Cardiac fibroblast (primary cell): ENCODE results near the gene THSD4.

ENCODE experiments used
- DNase-seq, 2 donors: peaks; one replicate each; pipeline versions ENCODE4 v3.0.0 to v3.0.0-alpha.2; 2010; ENCODE audit warnings: low read depth in 2 of 2
- H3K4me3 ChIP-seq, 2 donors: replicated peaks in 1 of 2; 1 replicate in 1 of 2; 2 replicates in 1 of 2; pipeline ENCODE4 v1.5.1; 2011; ENCODE audit warnings: low read depth in 2 of 2, low read length in 2 of 2, mild to moderate bottlenecking in 2 of 2, moderate library complexity in 1 of 2
- TF ChIP-seq, protein P1 (sequence below): IDR thresholded peaks from one replicate; pipeline ENCODE4 v1.5.1; 2011; ENCODE audit warnings: low read depth, mild to moderate bottlenecking, low read length, inconsistent platforms

The THSD4 gene

DNA sequence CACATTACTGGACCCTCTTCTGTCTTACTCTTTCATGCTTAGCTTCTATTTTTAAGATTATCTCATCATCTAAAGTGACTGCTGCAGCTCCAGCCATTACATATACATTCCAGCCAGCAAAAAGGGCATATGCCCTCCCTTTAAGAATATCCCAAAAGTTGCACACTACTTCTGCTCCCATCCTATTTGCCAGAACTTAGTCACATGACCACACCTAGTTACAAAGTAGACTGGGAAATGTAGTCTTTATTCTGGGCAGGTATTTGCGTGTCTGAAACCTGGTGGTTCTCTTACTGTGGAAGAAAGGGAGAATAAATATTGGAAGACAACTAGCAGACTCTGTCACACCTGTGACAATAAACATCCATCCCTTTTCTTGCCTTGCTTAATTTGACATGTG is 353.4 kb downstream of the THSD4 start:
- H3K4me3 ChIP-seq = no peak overlapping the region
- no peak for DNase-seq
- TF ChIP-seq, protein P1, sequence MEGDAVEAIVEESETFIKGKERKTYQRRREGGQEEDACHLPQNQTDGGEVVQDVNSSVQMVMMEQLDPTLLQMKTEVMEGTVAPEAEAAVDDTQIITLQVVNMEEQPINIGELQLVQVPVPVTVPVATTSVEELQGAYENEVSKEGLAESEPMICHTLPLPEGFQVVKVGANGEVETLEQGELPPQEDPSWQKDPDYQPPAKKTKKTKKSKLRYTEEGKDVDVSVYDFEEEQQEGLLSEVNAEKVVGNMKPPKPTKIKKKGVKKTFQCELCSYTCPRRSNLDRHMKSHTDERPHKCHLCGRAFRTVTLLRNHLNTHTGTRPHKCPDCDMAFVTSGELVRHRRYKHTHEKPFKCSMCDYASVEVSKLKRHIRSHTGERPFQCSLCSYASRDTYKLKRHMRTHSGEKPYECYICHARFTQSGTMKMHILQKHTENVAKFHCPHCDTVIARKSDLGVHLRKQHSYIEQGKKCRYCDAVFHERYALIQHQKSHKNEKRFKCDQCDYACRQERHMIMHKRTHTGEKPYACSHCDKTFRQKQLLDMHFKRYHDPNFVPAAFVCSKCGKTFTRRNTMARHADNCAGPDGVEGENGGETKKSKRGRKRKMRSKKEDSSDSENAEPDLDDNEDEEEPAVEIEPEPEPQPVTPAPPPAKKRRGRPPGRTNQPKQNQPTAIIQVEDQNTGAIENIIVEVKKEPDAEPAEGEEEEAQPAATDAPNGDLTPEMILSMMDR = no peak

DNA sequence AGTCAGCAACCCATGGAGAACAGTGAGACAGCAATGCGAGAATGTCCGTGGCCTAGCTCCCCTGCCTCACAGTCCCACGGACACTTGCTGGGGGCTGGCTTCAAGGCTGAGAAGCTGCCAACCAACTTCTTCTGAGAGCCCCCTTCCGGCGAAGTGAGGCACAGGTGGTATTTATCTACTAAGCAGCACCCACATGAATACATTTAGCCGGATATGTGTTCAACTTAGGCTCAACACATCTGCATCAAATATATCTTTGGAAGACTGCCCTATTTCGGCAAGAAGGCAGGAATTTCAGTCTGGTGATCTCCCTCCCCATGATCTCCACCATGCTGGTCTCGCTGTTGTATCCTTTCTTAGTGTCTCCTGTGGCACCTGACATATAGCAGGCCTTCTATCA is 354.1 kb downstream of the THSD4 start:
- no peak for DNase-seq
- TF ChIP-seq, protein P1 = no peak
- H3K4me3 ChIP-seq = no peak overlapping the region

DNA sequence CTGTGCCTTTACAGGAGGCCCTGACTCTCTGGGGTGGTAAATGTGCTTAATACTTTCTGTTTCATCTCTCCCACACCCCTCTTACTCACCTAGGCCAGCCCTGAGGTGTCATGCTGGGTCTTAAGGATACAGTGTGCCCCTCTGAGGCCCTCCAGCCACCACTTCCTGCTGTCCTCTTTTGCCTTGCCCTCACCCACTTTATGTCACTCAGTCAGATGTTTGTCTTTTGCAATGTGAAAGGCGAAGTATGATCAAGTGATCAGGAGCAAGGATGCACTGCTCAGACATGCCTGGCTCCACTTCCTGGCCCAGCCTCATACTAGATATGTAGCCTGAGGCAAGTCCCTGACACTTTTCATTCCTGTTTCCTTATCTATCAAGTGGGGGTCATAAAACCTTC is 356.1 kb downstream of the THSD4 start:
- DNase-seq = no peak
- no peak overlapping the region for H3K4me3 ChIP-seq
- TF ChIP-seq, protein P1 = no peak

DNA sequence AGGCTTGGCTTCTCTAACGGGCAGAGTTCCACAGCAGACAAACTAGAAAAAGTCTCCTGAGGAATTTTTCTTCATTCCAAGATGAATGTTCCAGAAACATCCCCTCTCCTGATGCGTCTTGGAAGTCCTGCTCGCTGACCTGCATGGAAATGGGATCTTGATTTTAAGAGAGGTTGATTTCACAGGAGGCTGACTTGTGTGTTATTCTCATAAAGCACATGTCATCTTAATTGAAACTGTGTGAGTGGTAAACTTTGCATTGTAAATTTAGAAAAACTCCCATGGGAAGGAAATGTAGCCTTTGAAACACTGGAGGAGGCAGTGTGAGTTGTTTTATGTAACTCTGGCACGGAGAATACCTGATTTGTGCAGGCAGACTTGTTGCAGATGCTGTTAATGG is 357.3 kb downstream of the THSD4 start:
- no peak overlapping the region for H3K4me3 ChIP-seq
- TF ChIP-seq, protein P1 = no peak
- DNase-seq = no peak

DNA sequence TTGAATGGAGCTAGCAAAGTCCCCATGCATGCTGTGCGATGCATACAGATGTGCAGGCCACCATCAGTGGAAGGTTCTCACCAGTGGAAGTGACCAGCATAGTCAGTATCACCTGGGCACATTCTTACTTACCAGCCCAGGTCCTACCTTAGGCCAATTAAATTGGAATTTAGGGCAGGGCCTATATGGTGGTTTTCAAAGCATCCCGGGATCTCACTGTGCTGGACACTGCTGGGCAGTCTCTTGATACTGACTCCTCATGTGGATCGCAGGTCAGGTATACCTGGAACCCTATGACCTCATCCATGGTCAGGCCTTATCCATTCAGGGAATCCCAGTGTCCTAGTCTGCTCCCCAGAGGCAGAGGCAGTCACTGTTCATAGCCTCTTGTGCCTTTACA is 358.5 kb downstream of the THSD4 start:
- TF ChIP-seq, protein P1 = no peak
- H3K4me3 ChIP-seq = no peak overlapping the region

DNA sequence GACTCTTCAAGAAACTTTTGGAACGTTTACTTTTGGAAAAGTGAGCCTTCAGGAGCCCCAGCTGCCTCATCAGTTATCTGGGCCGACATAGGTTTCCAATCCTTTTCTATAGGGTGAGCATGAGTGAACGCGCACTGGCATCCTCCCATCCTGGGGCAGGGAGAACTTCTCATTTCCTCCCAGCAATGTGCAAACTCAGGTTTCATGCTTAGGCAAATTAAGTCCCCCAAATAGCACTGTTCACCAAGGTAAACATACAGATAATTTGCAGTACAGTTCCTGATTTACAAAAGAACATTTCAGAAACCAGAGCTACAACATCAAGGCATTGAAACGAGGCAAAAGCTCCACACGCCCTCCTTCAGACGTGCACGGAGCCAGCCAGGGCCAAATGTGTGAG is 361.6 kb downstream of the THSD4 start:
- DNase-seq = no peak
- no peak overlapping the region for H3K4me3 ChIP-seq
- TF ChIP-seq, protein P1 = no peak

More for the DNA sequence above, 358.5 kb downstream of the THSD4 start:
- no peak for DNase-seq

DNA sequence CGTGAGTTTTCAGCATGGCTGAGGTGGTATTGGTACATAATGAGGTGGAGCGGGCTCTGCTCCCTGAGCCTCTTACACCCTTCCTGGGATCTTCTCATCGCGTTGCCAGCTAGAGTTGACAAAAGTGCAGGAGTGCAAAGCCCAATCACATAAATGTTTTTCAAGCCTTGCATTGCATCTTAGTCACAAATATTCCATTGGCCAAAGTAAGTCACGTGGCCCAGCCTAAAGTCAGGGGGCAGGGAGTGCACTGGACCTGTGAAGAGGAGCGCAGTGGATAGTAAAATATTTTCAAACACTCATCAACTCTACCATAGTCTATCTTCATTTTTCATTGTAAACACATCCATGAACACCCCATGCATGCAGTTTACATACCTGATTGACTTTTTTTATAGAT is 365.3 kb downstream of the THSD4 start:
- DNase-seq = no peak
- TF ChIP-seq, protein P1 = no peak
- no peak overlapping the region for H3K4me3 ChIP-seq
